Prostate gland (tissue), 2 donors: ENCODE data around the gene PERP.

Source experiments
- CTCF ChIP-seq, 4 experiments: fragments of 200-600 bp in 2 of 4; fragments of 450-650 bp in 2 of 4; sonication (generic) in 2 of 4; IDR thresholded peaks; 1 replicate in 3 of 4; 2 replicates in 1 of 4; pipeline ENCODE4 v1.5.1; 2016 to 2019; ENCODE audit warnings: antibody characterized with exemption in 4 of 4, mild to moderate bottlenecking in 2 of 4, moderate library complexity in 2 of 4
- POLR2A ChIP-seq: fragments of 450-650 bp; IDR thresholded peaks from one replicate; pipeline ENCODE4 v1.6.1; 2016; ENCODE audit warnings: antibody characterized with exemption, mild to moderate bottlenecking

- TF ChIP-seq POLR2A, result no peak
- no peak for TF ChIP-seq CTCF (IDR thresholded peaks at IDR 0.05)
Observed at GRCh38 chr6:138155443-138155842, 48.2 kb upstream of the PERP start.
